HEK293 (cell line): ENCODE results near the gene CLIP3.

Experiments used
- CTCF ChIA-PET: fragments of 350-600 bp; formaldehyde crosslinking; extraction: SDS; loops from one replicate; lab custom pipeline; 2021; ENCODE audit warnings: antibody characterized with exemption; lab: Yijun Ruan, JAX
- POLR2A ChIA-PET: fragments of 300-600 bp; formaldehyde crosslinking; extraction: SDS; loops from one replicate; lab custom pipeline; 2020; ENCODE audit warnings: antibody characterized with exemption, inconsistent platforms; lab: Yijun Ruan, JAX
- H3K27ac ChIP-seq: fragments of 200-500 bp; sonication (Bioruptor generic); 2 replicates; pipeline ENCODE4 v1.5.1; 2014; ENCODE audit warnings: low read depth, low read length, control low read depth, inconsistent platforms; ENCODE audit errors: extremely low read depth
- H3K36me3 ChIP-seq, 2 experiments: fragments of 200-500 bp in 1 of 2; sonication (Bioruptor generic) in 1 of 2; 1 replicate in 1 of 2; 2 replicates in 1 of 2; pipeline ENCODE4 v1.5.1; 2014 to 2017; ENCODE audit warnings: inconsistent platforms in 2 of 2, low read length in 2 of 2; ENCODE audit not compliant: control insufficient read depth in 2 of 2, insufficient read depth in 1 of 2
- H3K4me1 ChIP-seq: fragments of 200-500 bp; sonication (Bioruptor generic); 2 replicates; pipeline ENCODE4 v1.5.1; 2014; ENCODE audit warnings: mild to moderate bottlenecking, low read length, inconsistent platforms; ENCODE audit not compliant: control insufficient read depth, insufficient read depth
- H3K4me3 ChIP-seq: 2 replicates; pipeline ENCODE4 v1.5.1; 2011; ENCODE audit warnings: low read depth, mild to moderate bottlenecking, control low read depth, low read length, moderate library complexity
- H3K9me3 ChIP-seq: fragments of 200-500 bp; sonication (Bioruptor generic); 2 replicates; pipeline ENCODE4 v1.5.1; 2014; ENCODE audit warnings: low read depth, low read length, inconsistent platforms; ENCODE audit not compliant: control insufficient read depth, insufficient read depth
- KLF1 ChIP-seq: fragments of 450-650 bp; formaldehyde crosslinking; IDR thresholded peaks from 2 replicates; pipeline ENCODE4 v1.5.1; 2016; ENCODE audit warnings: missing biosample characterization, missing genetic modification characterization
- MEIS1 ChIP-seq: sonication (generic); formaldehyde crosslinking; IDR thresholded peaks from 2 replicates; pipeline ENCODE4 v1.8.1; 2022; ENCODE audit warnings: missing genetic modification reagents, mild to moderate bottlenecking, borderline replicate concordance
- MYNN ChIP-seq: fragments of 450-650 bp; formaldehyde crosslinking; IDR thresholded peaks from 2 replicates; pipeline ENCODE4 v1.5.1; 2016; ENCODE audit warnings: missing biosample characterization, missing genetic modification characterization, borderline replicate concordance
- PRDM1 ChIP-seq: fragments of 450-650 bp; formaldehyde crosslinking; IDR thresholded peaks from 2 replicates; pipeline ENCODE4; 2016; ENCODE audit warnings: missing biosample characterization, missing genetic modification characterization
- ZIC2 ChIP-seq: fragments of 450-650 bp; formaldehyde crosslinking; IDR thresholded peaks from 2 replicates; pipeline ENCODE4 v1.5.1; 2016; ENCODE audit warnings: missing biosample characterization, missing genetic modification characterization
- ZNF10 ChIP-seq: fragments of 450-650 bp; formaldehyde crosslinking; IDR thresholded peaks from 2 replicates; pipeline ENCODE4 v1.5.1; 2017; ENCODE audit warnings: missing biosample characterization, missing genetic modification characterization
- ZNF23 ChIP-seq: fragments of 450-650 bp; formaldehyde crosslinking; IDR thresholded peaks from 2 replicates; pipeline ENCODE4 v1.5.1; 2016; ENCODE audit warnings: missing biosample characterization, missing genetic modification characterization, borderline replicate concordance
- ZNF239 ChIP-seq: fragments of 450-650 bp; formaldehyde crosslinking; IDR thresholded peaks from 2 replicates; pipeline ENCODE4 v1.5.1; 2016; ENCODE audit warnings: missing biosample characterization, missing genetic modification characterization
- ZNF274 ChIP-seq, 2 experiments: fragments of 200-500 bp in 1 of 2; fragments of 450-650 bp in 1 of 2; sonication (Bioruptor generic) in 1 of 2; formaldehyde crosslinking in 1 of 2; IDR thresholded peaks; 2 replicates each; pipeline versions ENCODE4 v1.5.1 to v1.6.1; 2014 to 2016; ENCODE audit warnings: borderline replicate concordance in 1 of 2, inconsistent platforms in 1 of 2, low read length in 1 of 2, missing biosample characterization in 1 of 2, missing genetic modification characterization in 1 of 2
- ZNF335 ChIP-seq: fragments of 450-650 bp; formaldehyde crosslinking; conservative IDR thresholded peaks from 2 replicates; pipeline ENCODE4 v1.5.1; 2016; ENCODE audit warnings: missing biosample characterization, missing genetic modification characterization
- ZNF433 ChIP-seq: fragments of 450-650 bp; formaldehyde crosslinking; IDR thresholded peaks from 2 replicates; pipeline ENCODE4 v1.5.1; 2016; ENCODE audit warnings: missing biosample characterization, missing genetic modification characterization, low read depth
- ZNF48 ChIP-seq: fragments of 450-650 bp; formaldehyde crosslinking; IDR thresholded peaks from 2 replicates; pipeline ENCODE4 v1.5.1; 2016; ENCODE audit warnings: missing biosample characterization, missing genetic modification characterization
- ZNF530 ChIP-seq: fragments of 450-650 bp; formaldehyde crosslinking; IDR thresholded peaks from 2 replicates; pipeline ENCODE4 v1.5.1; 2016; ENCODE audit warnings: low read depth, missing biosample characterization, missing genetic modification characterization
- ZNF549 ChIP-seq: fragments of 450-650 bp; IDR thresholded peaks from 2 replicates; pipeline ENCODE4 v1.5.1; 2018; ENCODE audit warnings: missing biosample characterization, missing genetic modification characterization, mild to moderate bottlenecking, inconsistent platforms, moderate library complexity
- ZNF707 ChIP-seq: fragments of 450-650 bp; formaldehyde crosslinking; IDR thresholded peaks from 2 replicates; pipeline ENCODE4 v1.5.1; 2016; ENCODE audit warnings: missing biosample characterization, missing genetic modification characterization
- ZNF785 ChIP-seq: fragments of 450-650 bp; formaldehyde crosslinking; IDR thresholded peaks from 2 replicates; pipeline ENCODE4 v1.5.1; 2016; ENCODE audit warnings: missing biosample characterization, missing genetic modification characterization
- ZNF837 ChIP-seq: fragments of 450-650 bp; formaldehyde crosslinking; IDR thresholded peaks from 2 replicates; pipeline ENCODE4 v1.5.1; 2016; ENCODE audit warnings: missing biosample characterization, missing genetic modification characterization
- ZNF843 ChIP-seq: fragments of 450-650 bp; formaldehyde crosslinking; IDR thresholded peaks from 2 replicates; pipeline ENCODE4 v1.5.1; 2016; ENCODE audit warnings: missing biosample characterization, missing genetic modification characterization
- TF ChIP-seq, protein P1 (sequence below): fragments of 450-650 bp; formaldehyde crosslinking; IDR thresholded peaks from 2 replicates; pipeline ENCODE4 v1.5.1; 2016; ENCODE audit warnings: missing biosample characterization, missing genetic modification characterization
- TF ChIP-seq, protein P2 (sequence below): fragments of 450-650 bp; formaldehyde crosslinking; IDR thresholded peaks from 2 replicates; pipeline ENCODE4 v1.5.1; 2017; ENCODE audit warnings: missing biosample characterization, missing genetic modification characterization
- TF ChIP-seq, protein P3 (sequence below): fragments of 450-650 bp; formaldehyde crosslinking; IDR thresholded peaks from 2 replicates; pipeline ENCODE4 v1.5.1; 2017; ENCODE audit warnings: missing biosample characterization, missing genetic modification characterization
- TF ChIP-seq, protein P4 (sequence below): fragments of 450-650 bp; formaldehyde crosslinking; IDR thresholded peaks from 2 replicates; pipeline ENCODE4 v1.5.1; 2016; ENCODE audit warnings: missing biosample characterization, missing genetic modification characterization, low read depth

The CLIP3 gene

GRCh38 chr19:35986664-35987570, 45.8 kb downstream of the CLIP3 start (continued):
- TF ChIP-seq, protein P1, sequence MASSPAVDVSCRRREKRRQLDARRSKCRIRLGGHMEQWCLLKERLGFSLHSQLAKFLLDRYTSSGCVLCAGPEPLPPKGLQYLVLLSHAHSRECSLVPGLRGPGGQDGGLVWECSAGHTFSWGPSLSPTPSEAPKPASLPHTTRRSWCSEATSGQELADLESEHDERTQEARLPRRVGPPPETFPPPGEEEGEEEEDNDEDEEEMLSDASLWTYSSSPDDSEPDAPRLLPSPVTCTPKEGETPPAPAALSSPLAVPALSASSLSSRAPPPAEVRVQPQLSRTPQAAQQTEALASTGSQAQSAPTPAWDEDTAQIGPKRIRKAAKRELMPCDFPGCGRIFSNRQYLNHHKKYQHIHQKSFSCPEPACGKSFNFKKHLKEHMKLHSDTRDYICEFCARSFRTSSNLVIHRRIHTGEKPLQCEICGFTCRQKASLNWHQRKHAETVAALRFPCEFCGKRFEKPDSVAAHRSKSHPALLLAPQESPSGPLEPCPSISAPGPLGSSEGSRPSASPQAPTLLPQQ (tag by site-specific recombination): peak; percentile 86
- TF ChIP-seq ZNF530 (tag by site-specific recombination) (no peak), ZNF23 (tag by site-specific recombination) (no peak), ZNF335 (tag by site-specific recombination) (peak; percentile 92), ZNF785 (0 out of 2 replicates have a peak, but pooled peaks have one; percentile 57), KLF1 (tag by site-specific recombination) (peak; percentile 88), ZNF707 (no peak)
- TF ChIP-seq, protein P2, sequence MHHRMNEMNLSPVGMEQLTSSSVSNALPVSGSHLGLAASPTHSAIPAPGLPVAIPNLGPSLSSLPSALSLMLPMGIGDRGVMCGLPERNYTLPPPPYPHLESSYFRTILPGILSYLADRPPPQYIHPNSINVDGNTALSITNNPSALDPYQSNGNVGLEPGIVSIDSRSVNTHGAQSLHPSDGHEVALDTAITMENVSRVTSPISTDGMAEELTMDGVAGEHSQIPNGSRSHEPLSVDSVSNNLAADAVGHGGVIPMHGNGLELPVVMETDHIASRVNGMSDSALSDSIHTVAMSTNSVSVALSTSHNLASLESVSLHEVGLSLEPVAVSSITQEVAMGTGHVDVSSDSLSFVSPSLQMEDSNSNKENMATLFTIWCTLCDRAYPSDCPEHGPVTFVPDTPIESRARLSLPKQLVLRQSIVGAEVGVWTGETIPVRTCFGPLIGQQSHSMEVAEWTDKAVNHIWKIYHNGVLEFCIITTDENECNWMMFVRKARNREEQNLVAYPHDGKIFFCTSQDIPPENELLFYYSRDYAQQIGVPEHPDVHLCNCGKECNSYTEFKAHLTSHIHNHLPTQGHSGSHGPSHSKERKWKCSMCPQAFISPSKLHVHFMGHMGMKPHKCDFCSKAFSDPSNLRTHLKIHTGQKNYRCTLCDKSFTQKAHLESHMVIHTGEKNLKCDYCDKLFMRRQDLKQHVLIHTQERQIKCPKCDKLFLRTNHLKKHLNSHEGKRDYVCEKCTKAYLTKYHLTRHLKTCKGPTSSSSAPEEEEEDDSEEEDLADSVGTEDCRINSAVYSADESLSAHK (tag by site-specific recombination): peak; percentile 44

DNA sequence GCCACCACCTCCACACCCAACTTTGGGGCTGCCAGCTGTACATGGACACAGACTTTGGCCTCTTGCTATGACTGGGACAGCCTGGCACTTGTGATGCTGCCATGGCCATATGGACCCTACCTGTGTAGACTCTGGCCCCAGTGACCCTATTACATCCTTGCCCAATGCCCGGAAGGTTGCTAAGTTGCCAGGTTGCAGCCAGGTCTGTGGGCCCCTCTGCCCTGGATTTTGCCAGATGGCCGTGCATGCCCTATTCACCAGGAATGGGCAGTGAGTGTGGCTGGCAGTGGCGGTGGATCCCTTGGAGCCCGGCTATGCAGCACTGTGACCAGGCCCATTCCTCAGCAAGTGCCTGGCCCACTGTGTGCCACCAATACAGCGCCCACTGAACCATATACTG, 46.6 kb downstream of the CLIP3 start:
- Histone ChIP-seq H3K4me1 (peaks cover 8% of the 10 kb centered on the region), H3K9me3 (no peaks in the 10 kb centered on the region), H3K4me3 (no peak overlapping the region), H3K36me3 (no peaks in the 10 kb centered on the region), H3K27ac (no peak overlapping the region)
- CTCF ChIA-PET: interaction anchor here (0.7 to 0.9 kb wide), 2 partner anchors 12 to 15 kb away, joined by 3 to 4 read pairs; no protein-coding TSS in a partner anchor
- TF ChIP-seq, protein P3, sequence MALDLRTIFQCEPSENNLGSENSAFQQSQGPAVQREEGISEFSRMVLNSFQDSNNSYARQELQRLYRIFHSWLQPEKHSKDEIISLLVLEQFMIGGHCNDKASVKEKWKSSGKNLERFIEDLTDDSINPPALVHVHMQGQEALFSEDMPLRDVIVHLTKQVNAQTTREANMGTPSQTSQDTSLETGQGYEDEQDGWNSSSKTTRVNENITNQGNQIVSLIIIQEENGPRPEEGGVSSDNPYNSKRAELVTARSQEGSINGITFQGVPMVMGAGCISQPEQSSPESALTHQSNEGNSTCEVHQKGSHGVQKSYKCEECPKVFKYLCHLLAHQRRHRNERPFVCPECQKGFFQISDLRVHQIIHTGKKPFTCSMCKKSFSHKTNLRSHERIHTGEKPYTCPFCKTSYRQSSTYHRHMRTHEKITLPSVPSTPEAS (tag by site-specific recombination): no peak
- no peak for TF ChIP-seq ZNF549 (tag by site-specific recombination)
- no peak for TF ChIP-seq MYNN (tag by site-specific recombination)
- no peak for TF ChIP-seq MEIS1 (CRISPR knock-in tag)
- TF ChIP-seq, protein P4, sequence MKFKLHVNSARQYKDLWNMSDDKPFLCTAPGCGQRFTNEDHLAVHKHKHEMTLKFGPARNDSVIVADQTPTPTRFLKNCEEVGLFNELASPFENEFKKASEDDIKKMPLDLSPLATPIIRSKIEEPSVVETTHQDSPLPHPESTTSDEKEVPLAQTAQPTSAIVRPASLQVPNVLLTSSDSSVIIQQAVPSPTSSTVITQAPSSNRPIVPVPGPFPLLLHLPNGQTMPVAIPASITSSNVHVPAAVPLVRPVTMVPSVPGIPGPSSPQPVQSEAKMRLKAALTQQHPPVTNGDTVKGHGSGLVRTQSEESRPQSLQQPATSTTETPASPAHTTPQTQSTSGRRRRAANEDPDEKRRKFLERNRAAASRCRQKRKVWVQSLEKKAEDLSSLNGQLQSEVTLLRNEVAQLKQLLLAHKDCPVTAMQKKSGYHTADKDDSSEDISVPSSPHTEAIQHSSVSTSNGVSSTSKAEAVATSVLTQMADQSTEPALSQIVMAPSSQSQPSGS (tag by site-specific recombination): no peak
- no peak for TF ChIP-seq PRDM1 (tag by site-specific recombination)
- TF ChIP-seq ZIC2 (tag by site-specific recombination): no peak
- no peak for TF ChIP-seq ZNF48
- no peak for TF ChIP-seq ZNF433 (tag by site-specific recombination)
- no peak for TF ChIP-seq ZNF837 (tag by site-specific recombination)
- TF ChIP-seq ZNF843 (tag by site-specific recombination): no peak
- no peak for TF ChIP-seq ZNF274 (IDR thresholded peaks at IDR 0.05; ENCODE audit: low read length)
- no peak for TF ChIP-seq ZNF274 (tag by site-specific recombination; IDR thresholded peaks at IDR 0.05; ENCODE audit: borderline replicate concordance)
- TF ChIP-seq ZNF239 (tag by site-specific recombination): no peak
- no peak for TF ChIP-seq ZNF10 (tag by site-specific recombination)
- POLR2A ChIA-PET: no interaction called here
